HPDE6-E6E7 (cell line): Measurements from ENCODE around the gene RNF151.

Experiments used
- DNase-seq: peaks from one replicate; pipeline ENCODE4 v3.0.0; 2011; ENCODE audit warnings: missing footprints; ENCODE audit errors: extremely low spot score

The RNF151 gene

GRCh38 chr16:1991588-1991947, 24.9 kb downstream of the RNF151 start:
- no peak for DNase-seq

GRCh38 chr16:1991948-1992703, 25.5 kb downstream of the RNF151 start:
- peak; percentile 68 for DNase-seq

- DNase-seq = no peak
Observed at GRCh38 chr16:1992704-1993317, 26.2 kb downstream of the RNF151 start.

- DNase-seq = peak; percentile 58
Observed at GRCh38 chr16:1993731-1994131, 27.1 kb downstream of the RNF151 start.

- no peak for DNase-seq
Observed at GRCh38 chr16:1997494-1998359, 31.1 kb downstream of the RNF151 start.

GRCh38 chr16:1998360-1998835, 31.7 kb downstream of the RNF151 start:
- no peak for DNase-seq

- DNase-seq = no peak
Observed at GRCh38 chr16:1998852-1999801, 32.5 kb downstream of the RNF151 start.

- DNase-seq = no peak
Observed at GRCh38 chr16:1999866-2000514, 33.3 kb downstream of the RNF151 start.

- DNase-seq = no peak
Observed at GRCh38 chr16:2001035-2001434, 34.4 kb downstream of the RNF151 start.

- DNase-seq = no peak
Observed at GRCh38 chr16:2001456-2002355, 35.0 kb downstream of the RNF151 start.

GRCh38 chr16:2002406-2003230, 36.0 kb downstream of the RNF151 start:
- DNase-seq = no peak

- no peak for DNase-seq
Observed at GRCh38 chr16:2003231-2003826, 36.7 kb downstream of the RNF151 start.

- no peak for DNase-seq
Observed at GRCh38 chr16:2003827-2004641, 37.4 kb downstream of the RNF151 start.

GRCh38 chr16:2004795-2005517, 38.3 kb downstream of the RNF151 start:
- no peak for DNase-seq

GRCh38 chr16:2005646-2006045, 39.0 kb downstream of the RNF151 start:
- DNase-seq = no peak

- no peak for DNase-seq
Observed at GRCh38 chr16:2006317-2006716, 39.7 kb downstream of the RNF151 start.
